SK-N-SH treated with all-trans-retinoic acid at 6 μM for 48 hours (cell line): Measurements from ENCODE around the gene PSMB5.

Source experiments
- ARNTL ChIP-seq: fragments of 450-650 bp; formaldehyde crosslinking; IDR thresholded peaks from 2 replicates; pipeline ENCODE4 v1.5.0; 2020; ENCODE audit warnings: low read depth, mild to moderate bottlenecking, moderate library complexity, borderline replicate concordance
- CSDC2 ChIP-seq: fragments of 250-450 bp; sonication (Bioruptor Pico); IDR thresholded peaks from 2 replicates; pipeline ENCODE4 v1.5.0; 2020; ENCODE audit warnings: mild to moderate bottlenecking, moderate library complexity
- GLIS3 ChIP-seq: fragments of 250-450 bp; sonication (Bioruptor Pico); IDR thresholded peaks from 2 replicates; pipeline ENCODE4 v1.5.0; 2020; ENCODE audit warnings: mild to moderate bottlenecking, moderate library complexity
- OSR1 ChIP-seq: fragments of 250-450 bp; sonication (Bioruptor Pico); IDR thresholded peaks from 2 replicates; pipeline ENCODE4 v1.8.0; 2022; ENCODE audit warnings: moderate library complexity, mild to moderate bottlenecking, inconsistent platforms
- RARB ChIP-seq: fragments of 250-450 bp; sonication (Bioruptor Pico); IDR thresholded peaks from 2 replicates; pipeline ENCODE4 v1.8.0; 2021; ENCODE audit warnings: mild to moderate bottlenecking, moderate library complexity
- TOX ChIP-seq: fragments of 250-450 bp; sonication (Bioruptor Pico); IDR thresholded peaks from 2 replicates; pipeline ENCODE4 v1.8.0; 2021; ENCODE audit warnings: mild to moderate bottlenecking, moderate library complexity, borderline replicate concordance
- ZC3H10 ChIP-seq: fragments of 250-450 bp; sonication (Bioruptor Pico); IDR thresholded peaks from 2 replicates; pipeline ENCODE4 v1.5.1; 2021; ENCODE audit warnings: mild to moderate bottlenecking, moderate library complexity
- ZNF565 ChIP-seq: fragments of 450-650 bp; formaldehyde crosslinking; conservative IDR thresholded peaks from 2 replicates; pipeline ENCODE4 v1.5.0; 2020; ENCODE audit warnings: low read depth, mild to moderate bottlenecking, moderate library complexity
- TF ChIP-seq, protein P1 (sequence below): fragments of 250-450 bp; sonication (Bioruptor Pico); IDR thresholded peaks from 2 replicates; pipeline ENCODE4 v1.5.1; 2020; ENCODE audit warnings: low read depth, mild to moderate bottlenecking, moderate library complexity

DNA sequence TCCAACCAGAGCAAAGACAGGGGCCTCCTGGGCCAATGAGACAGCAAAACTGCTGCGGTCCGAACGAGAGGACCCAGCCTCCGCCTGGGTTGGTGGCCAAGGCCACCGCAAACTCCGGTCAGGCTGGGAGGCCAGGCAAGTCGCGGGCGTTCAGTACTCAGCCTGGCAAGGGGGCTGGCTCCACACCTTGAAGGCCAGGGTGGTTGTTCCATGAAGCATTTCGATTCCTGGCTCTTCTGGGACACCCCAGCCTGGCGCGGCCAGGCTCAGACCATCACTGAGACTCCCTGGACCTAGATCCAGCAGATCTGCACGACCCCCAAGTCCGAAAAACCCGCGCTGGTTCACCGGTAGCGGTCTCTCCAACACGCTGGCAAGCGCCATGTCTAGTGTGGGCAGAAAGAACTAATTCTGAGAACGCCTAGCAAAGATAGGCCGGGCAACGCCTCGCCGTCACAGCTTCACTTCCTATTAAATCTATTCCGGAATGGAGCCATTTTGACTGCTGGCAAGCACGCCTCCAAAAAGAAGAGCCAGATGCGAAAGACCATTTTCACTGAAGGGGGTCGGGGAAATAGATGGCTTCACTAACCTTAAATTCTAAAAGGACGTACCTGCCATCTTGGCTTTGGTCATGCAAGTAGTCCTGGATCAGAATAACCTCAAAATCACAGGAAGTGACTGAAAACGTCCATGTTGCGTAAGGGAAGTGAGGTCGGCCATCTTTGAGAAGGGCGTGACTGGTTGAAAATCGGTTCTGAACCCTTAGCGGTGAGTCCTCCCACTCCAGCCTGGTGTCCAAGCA is at the start of gene PSMB5:
- TF ChIP-seq OSR1 = no peak
- no peak for TF ChIP-seq ARNTL (CRISPR knock-in tag)
- TF ChIP-seq ZNF565 (CRISPR knock-in tag) = no peak
- no peak for TF ChIP-seq TOX (CRISPR knock-in tag)
- no peak for TF ChIP-seq CSDC2 (CRISPR knock-in tag)
- no peak for TF ChIP-seq ZC3H10 (CRISPR knock-in tag)
- no peak for TF ChIP-seq RARB (CRISPR knock-in tag)
- TF ChIP-seq GLIS3 (CRISPR knock-in tag) = no peak
- TF ChIP-seq, protein P1, sequence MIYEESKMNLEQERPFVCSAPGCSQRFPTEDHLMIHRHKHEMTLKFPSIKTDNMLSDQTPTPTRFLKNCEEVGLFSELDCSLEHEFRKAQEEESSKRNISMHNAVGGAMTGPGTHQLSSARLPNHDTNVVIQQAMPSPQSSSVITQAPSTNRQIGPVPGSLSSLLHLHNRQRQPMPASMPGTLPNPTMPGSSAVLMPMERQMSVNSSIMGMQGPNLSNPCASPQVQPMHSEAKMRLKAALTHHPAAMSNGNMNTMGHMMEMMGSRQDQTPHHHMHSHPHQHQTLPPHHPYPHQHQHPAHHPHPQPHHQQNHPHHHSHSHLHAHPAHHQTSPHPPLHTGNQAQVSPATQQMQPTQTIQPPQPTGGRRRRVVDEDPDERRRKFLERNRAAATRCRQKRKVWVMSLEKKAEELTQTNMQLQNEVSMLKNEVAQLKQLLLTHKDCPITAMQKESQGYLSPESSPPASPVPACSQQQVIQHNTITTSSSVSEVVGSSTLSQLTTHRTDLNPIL (CRISPR knock-in tag) = no peak
